Heart left ventricle (tissue), 16 donors: ENCODE results near the gene QKI. TPM values are rescaled to one million over a fixed set of nuclear protein-coding genes. Genes with fewer than 3 reads are reported as not detected.
"Not testable (repeated sequence)": the region's sequence is repeated elsewhere in the genome, so short reads cannot be mapped to it uniquely, and the experiment has no call there.

Experiments
- ATAC-seq, 4 donors: fragments of 200-7000 bp; cut with Tn5 transposase; one replicate each; pipeline ENCODE4 v1.9.1; 2020 to 2022; ENCODE audit warnings: moderate library complexity in 4 of 4, mild to moderate bottlenecking in 3 of 4, moderate number of reproducible peaks in 1 of 4
- DNase-seq, 5 donors: peaks; one replicate each; pipeline ENCODE4 v3.0.0-alpha.2; 2020
- H3K27ac ChIP-seq, 12 donors: fragments of 200-600 bp; sonication (generic) in 4 of 12; one replicate each; pipeline versions ENCODE4 v1.5.0 to v1.8.0; 2016 to 2022; ENCODE audit warnings: mild to moderate bottlenecking in 2 of 12
- H3K27me3 ChIP-seq, 9 donors: fragments of 200-600 bp; sonication (generic) in 2 of 9; one replicate each; pipeline versions ENCODE4 v1.5.1 to v1.8.0; 2016 to 2022; ENCODE audit warnings: mild to moderate bottlenecking in 3 of 9
- H3K36me3 ChIP-seq, 9 donors: fragments of 200-600 bp; sonication (generic) in 2 of 9; one replicate each; pipeline versions ENCODE4 v1.5.0 to v1.8.0; 2018 to 2022; ENCODE audit warnings: mild to moderate bottlenecking in 2 of 9
- H3K4me1 ChIP-seq, 12 donors: fragments of 200-600 bp; sonication (generic) in 4 of 12; one replicate each; pipeline versions ENCODE4 v1.5.0 to v1.8.0; 2016 to 2022; ENCODE audit warnings: mild to moderate bottlenecking in 3 of 12
- H3K4me3 ChIP-seq, 12 donors: fragments of 200-600 bp; sonication (generic) in 4 of 12; one replicate each; pipeline versions ENCODE4 v1.5.0 to v1.8.0; 2017 to 2022; ENCODE audit warnings: mild to moderate bottlenecking in 9 of 12, moderate library complexity in 4 of 12
- H3K9me3 ChIP-seq, 12 donors: fragments of 200-600 bp; sonication (generic) in 4 of 12; one replicate each; pipeline versions ENCODE4 v1.5.0 to v1.8.0; 2016 to 2022; ENCODE audit warnings: mild to moderate bottlenecking in 1 of 12
- CTCF ChIP-seq, 12 donors: fragments of 200-600 bp; sonication (generic) in 4 of 12; IDR thresholded peaks; one replicate each; pipeline versions ENCODE4 v1.5.0 to v1.8.0; 2018 to 2022; ENCODE audit warnings: antibody characterized with exemption in 12 of 12, mild to moderate bottlenecking in 5 of 12
- POLR2A ChIP-seq, 2 donors: fragments of 450-650 bp; IDR thresholded peaks; one replicate each; pipeline ENCODE4 v1.6.1; 2017; ENCODE audit warnings: antibody characterized with exemption in 2 of 2, mild to moderate bottlenecking in 2 of 2, moderate library complexity in 2 of 2
- WGBS, 4 donors: extraction: QIAGEN DNeasy Blood & Tissue Kit in 2 of 4; methylation state at CpG; one replicate each; pipeline versions ENCODE4 v1.1.5 to v1.1.7; 2013 to 2018; 5-methylcytosine and 5-hydroxymethylcytosine counted together
- intact Hi-C, 10 donors: fragments of 100-400 bp; cut with DNase I; formaldehyde crosslinking; loops; one replicate each; pipeline versions ENCODE4 v1.11.1 to v1.14.2; 2022
- polyA plus RNA-seq, 2 donors: library from polyadenylated mRNA; stranded (reverse); fragments of 200-250 nt; gene quantifications; one replicate each; pipeline ENCODE4 v1.2.3, GENCODE V29; 2013
- total RNA-seq, 9 donors: library from RNA; depleted of rRNA in 2 of 9; stranded (reverse); fragments of >200 nt in 2 of 9; fragmentation: NEBNext Ultra II Directional in 3 of 9; extraction: Animal tissue kit (Norgen Biotek cat#: 25700) in 3 of 9; gene quantifications; one replicate each; pipeline versions ENCODE4 v1.1.0 to v1.2.4, GENCODE V29; 2016 to 2023
- donor health status: ischemic (EF 13 %, LVEDD 7.1; RV severe dilation, severe dysfunction).
- donor health status: healthy with polysubstance abuse.
- donor health status: DM: no; HTN: yes; CAD: no.
- donor health status: DM: no; HTN: no; CAD: no.
- donor health status: ischemic (EF 25% LVEDD 6.9; RV normal size, moderate dysfunction).
- donor health status: ischemic (EF 25% LVEDD 5.7; RV mildly dilated, moderate dysfunction).
- donor health status: healthy.
- donor health status: DM: yes; HTN: yes; CAD: no.
- donor health status: ischemic (EF 35%, LVEDD 5.7; RV mildly dilated, moderate dysfunction).
- donor health status: nonischemic (EF 11% LVEDD 7.7; RV severe dilation, severe dysfunction).
- donor health status: DM: yes; HTN: yes; CAD: no.
- donor health status: PGD.
- donor health status: ischemic (EF 29% LVEDD 5.4; RV normal size, mild dysfunction).
- donor health status: nonischemic (EF 23%, LVEDD 6.1; RV moderate dilation, normal function).

Gene QKI
- total and polyA plus RNA-seq, 11 donors, result 80.2 to 607 (median 474) TPM

- DNase-seq, result no peak
- Histone ChIP-seq H3K27ac (no peak overlapping the region), H3K4me1 (peaks cover 2 to 31% (median 15%) of the 10 kb centered on the region in 12 donors), H3K9me3 (peaks cover 0 to 28% (median 12%) of the 10 kb centered on the region in 12 donors), H3K27me3 (no peaks in the 10 kb centered on the region), H3K4me3 (no peak overlapping the region), H3K36me3 (no peaks in the 10 kb centered on the region)
- ATAC-seq, result no peak
- 54 to 64% (median 60%) methylated on average over 5 of the region's 5 CpGs for WGBS, 4 donors
- intact Hi-C loops, result loop anchor here (5.0 to 10.0 kb wide), 10 partner anchors 113 to 518 kb away; no protein-coding TSS in a partner anchor
- TF ChIP-seq POLR2A (IDR thresholded peaks at IDR 0.05) (no peak), CTCF (IDR thresholded peaks at IDR 0.05) (no peak)
Observed at GRCh38 chr6:163589387-163589786, 174.9 kb downstream of the QKI start.

GRCh38 chr6:163590132-163590531 lies 175.6 kb downstream of the QKI start:
- H3K27ac ChIP-seq, DNase-seq, H3K27me3 ChIP-seq, intact Hi-C loops, H3K4me3 ChIP-seq, H3K36me3 ChIP-seq, ATAC-seq: not testable (repeated sequence)
- peaks cover 2 to 29% (median 14%) of the 10 kb centered on the region in 12 donors for H3K4me1 ChIP-seq
- 92 to 97% (median 92%) methylated on average over 9 of the region's 9 CpGs for WGBS, 4 donors
- peaks cover 0 to 28% (median 12%) of the 10 kb centered on the region in 12 donors for H3K9me3 ChIP-seq

DNA sequence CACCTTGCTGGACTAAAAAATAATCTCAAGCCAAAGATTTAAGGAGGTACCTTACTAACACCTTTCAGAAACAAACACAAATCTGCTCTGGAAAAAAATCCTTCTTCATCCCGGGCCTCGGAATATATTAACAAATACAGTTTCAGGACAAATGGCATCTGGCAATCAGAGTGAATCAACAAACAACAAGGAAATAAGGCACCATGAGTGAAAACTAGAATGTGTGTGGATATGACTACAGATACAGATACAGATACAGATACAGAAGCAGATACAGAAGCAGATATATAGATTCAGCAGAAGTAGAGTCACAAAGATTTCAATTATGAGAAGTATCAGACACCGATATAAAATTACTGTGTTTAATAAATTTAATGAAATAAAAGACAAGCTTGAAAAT lies 178.4 kb downstream of the QKI start:
- ATAC-seq (no peak), DNase-seq (no peak)
- no peak overlapping the region for H3K4me3 ChIP-seq
- no peak overlapping the region for H3K27ac ChIP-seq
- H3K36me3 ChIP-seq, result no peaks in the 10 kb centered on the region
- H3K4me1 ChIP-seq, result peaks cover 0 to 9% (median 0%) of the 10 kb centered on the region in 12 donors
- intact Hi-C loops, result no loop called here
- no peaks in the 10 kb centered on the region for H3K27me3 ChIP-seq
- peaks cover 0 to 31% (median 15%) of the 10 kb centered on the region in 12 donors for H3K9me3 ChIP-seq
- TF ChIP-seq CTCF (IDR thresholded peaks at IDR 0.05) (no peak), POLR2A (IDR thresholded peaks at IDR 0.05) (no peak)
- 96 to 99% (median 98%) methylated on average over 3 of the region's 3 CpGs for WGBS, 4 donors

- 67 to 97% (median 96%) methylated on average over 2 of the region's 2 CpGs for WGBS, 4 donors
- H3K27ac ChIP-seq, result no peak overlapping the region
- H3K36me3 ChIP-seq, result no peaks in the 10 kb centered on the region
- intact Hi-C loops, result no loop called here
- no peak for DNase-seq
- H3K27me3 ChIP-seq, result no peaks in the 10 kb centered on the region
- no peak for TF ChIP-seq POLR2A (IDR thresholded peaks at IDR 0.05)
- peaks cover 0 to 28% (median 15%) of the 10 kb centered on the region in 12 donors for H3K9me3 ChIP-seq
- no peak for ATAC-seq
- H3K4me3 ChIP-seq, result no peak overlapping the region
- no peaks in the 10 kb centered on the region for H3K4me1 ChIP-seq
Observed at GRCh38 chr6:163596174-163596573, 181.7 kb downstream of the QKI start.

DNA sequence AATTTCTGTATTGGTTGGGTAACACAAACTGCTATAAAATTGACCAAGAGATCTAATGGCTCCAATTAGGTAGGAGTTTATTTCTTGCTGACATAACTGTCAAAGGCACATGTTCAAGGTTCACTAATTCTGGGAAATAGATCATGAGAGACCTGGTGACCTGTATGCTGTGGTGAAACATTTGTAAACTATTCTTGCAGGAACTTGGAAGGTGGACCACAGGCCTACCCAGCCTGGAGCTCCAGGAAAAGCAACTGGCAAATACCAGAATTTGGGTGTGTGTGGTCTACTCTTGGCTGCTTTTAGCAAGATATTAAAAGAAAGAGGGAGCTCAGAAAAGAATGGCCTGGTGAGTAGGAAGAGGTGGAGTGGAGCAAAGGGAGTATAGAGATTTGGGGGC lies 184.6 kb downstream of the QKI start:
- intact Hi-C loops, result no loop called here
- Histone ChIP-seq H3K4me3 (no peak overlapping the region), H3K36me3 (no peaks in the 10 kb centered on the region), H3K9me3 (peaks cover 0 to 9% (median 0%) of the 10 kb centered on the region in 12 donors), H3K27ac (no peak overlapping the region), H3K4me1 (no peaks in the 10 kb centered on the region), H3K27me3 (no peaks in the 10 kb centered on the region)
- ATAC-seq, result no peak
- DNase-seq, result no peak
- no peak for TF ChIP-seq CTCF (IDR thresholded peaks at IDR 0.05)
- no peak for TF ChIP-seq POLR2A (IDR thresholded peaks at IDR 0.05)
